ENCODE results near the gene IFITM10.

Gene IFITM10

GRCh38 chr11:1755692-1756561 is 5.5 kb upstream of the IFITM10 start:
- CTCF ChIA-PET, result interaction anchor here (0.9 to 1.3 kb wide), 4 partner anchors 61 to 103 kb away, joined by 3 to 4 read pairs (median 4); no protein-coding TSS in a partner anchor
- DNase-seq (ENCODE audit: extremely low spot score), result no peak
- no peak for TF ChIP-seq CTCF (IDR thresholded peaks at IDR 0.05; ENCODE audit: control extremely low read depth, extremely low read depth, low read depth, missing control alignments)
- POLR2A ChIA-PET, result no interaction called here

- no peak for TF ChIP-seq CTCF (IDR thresholded peaks at IDR 0.05; ENCODE audit: control extremely low read depth, extremely low read depth, low read depth, missing control alignments)
- ChIA-PET POLR2A (no interaction called here), CTCF (interaction anchor here (1.0 to 1.3 kb wide), 3 partner anchors 62 to 103 kb away, joined by 3 to 4 read pairs (median 4); no protein-coding TSS in a partner anchor)
- DNase-seq (ENCODE audit: extremely low spot score), result no peak
Measured at GRCh38 chr11:1755344-1755691, 4.9 kb upstream of the IFITM10 start.

- no peak for DNase-seq (ENCODE audit: extremely low spot score)
- POLR2A ChIA-PET, result no interaction called here
- CTCF ChIA-PET, result interaction anchor here (1.0 kb wide), 1 partner anchor 61 kb away, joined by 4 read pairs; no protein-coding TSS in a partner anchor
- TF ChIP-seq CTCF (IDR thresholded peaks at IDR 0.05; ENCODE audit: control extremely low read depth, extremely low read depth, low read depth, missing control alignments), result no peak
Measured at GRCh38 chr11:1754376-1755150, 4.2 kb upstream of the IFITM10 start.

GRCh38 chr11:1753929-1754305 is 3.5 kb upstream of the IFITM10 start:
- ChIA-PET POLR2A (no interaction called here), CTCF (no interaction called here)
- no peak for TF ChIP-seq CTCF (IDR thresholded peaks at IDR 0.05; ENCODE audit: control extremely low read depth, extremely low read depth, low read depth, missing control alignments)

GRCh38 chr11:1753229-1753928 is 3.0 kb upstream of the IFITM10 start:
- ChIA-PET CTCF (no interaction called here), POLR2A (interaction anchor here (0.6 kb wide), 1 partner anchor 106 kb away, joined by 3 read pairs; no protein-coding TSS in a partner anchor)
- no peak for TF ChIP-seq CTCF (IDR thresholded peaks at IDR 0.05; ENCODE audit: control extremely low read depth, extremely low read depth, low read depth, missing control alignments)
- no peak for DNase-seq (ENCODE audit: extremely low spot score)

More at GRCh38 chr11:1753929-1754305, 3.5 kb upstream of the IFITM10 start:
- DNase-seq (ENCODE audit: extremely low spot score), result no peak

GRCh38 chr11:1752907-1753228 is 2.5 kb upstream of the IFITM10 start:
- ChIA-PET POLR2A (no interaction called here), CTCF (no interaction called here)

More at GRCh38 chr11:1752907-1753228, 2.5 kb upstream of the IFITM10 start:
- no peak for DNase-seq (ENCODE audit: extremely low spot score)
- no peak for TF ChIP-seq CTCF (IDR thresholded peaks at IDR 0.05; ENCODE audit: control extremely low read depth, extremely low read depth, low read depth, missing control alignments)

Data from GM10248 (cell line).